HG03571 (cell line): ENCODE measurements around the gene PIAS4.
A peak's percentile ranks its signal among the peaks of the same experiment; 100 is the strongest.

ENCODE experiments used
- ATAC-seq: cut with Tn5 transposase; IDR thresholded peaks from one replicate; pipeline ENCODE4 v1.9.1; 2021; ENCODE audit not compliant: unreplicated experiment

The PIAS4 gene

DNA sequence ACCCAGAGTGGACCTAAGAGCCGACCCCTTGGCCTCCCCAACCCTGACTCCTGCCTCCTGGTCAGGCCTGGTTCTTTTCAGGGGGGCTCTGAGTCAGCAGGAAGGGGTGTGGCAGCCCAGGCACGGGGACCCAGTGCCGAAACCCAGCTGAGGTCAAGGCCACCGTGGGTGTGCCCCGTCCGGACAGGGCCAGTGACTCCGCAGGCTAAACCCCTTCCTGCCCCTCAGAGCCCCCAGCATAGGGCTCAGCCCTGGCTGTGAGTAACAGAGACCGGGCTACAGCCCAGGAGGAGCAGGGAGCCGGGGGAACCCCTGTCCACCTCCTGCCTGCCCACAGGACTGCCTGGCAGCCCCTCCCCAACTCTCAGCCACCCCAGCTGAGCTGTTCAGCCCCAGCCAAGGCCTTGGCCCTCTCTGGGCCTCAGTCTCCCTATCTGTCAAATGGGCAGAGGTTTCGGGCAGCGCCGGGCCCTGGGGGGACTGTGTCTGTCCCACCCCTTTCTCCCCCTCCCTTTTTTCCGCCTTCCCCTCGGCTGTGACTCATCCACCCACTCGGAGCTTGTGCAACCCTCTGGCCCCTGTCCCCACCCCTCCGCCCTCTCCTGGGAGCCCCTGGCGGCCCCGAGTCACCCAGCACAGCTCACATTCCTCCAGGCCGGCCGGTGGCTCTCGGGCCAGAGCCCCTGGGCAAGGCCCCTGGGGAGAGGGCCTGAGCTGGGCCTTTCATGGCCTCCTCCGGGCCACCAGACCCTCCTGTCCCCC is 50.6 kb downstream of the PIAS4 start:
- no peak for ATAC-seq

DNA sequence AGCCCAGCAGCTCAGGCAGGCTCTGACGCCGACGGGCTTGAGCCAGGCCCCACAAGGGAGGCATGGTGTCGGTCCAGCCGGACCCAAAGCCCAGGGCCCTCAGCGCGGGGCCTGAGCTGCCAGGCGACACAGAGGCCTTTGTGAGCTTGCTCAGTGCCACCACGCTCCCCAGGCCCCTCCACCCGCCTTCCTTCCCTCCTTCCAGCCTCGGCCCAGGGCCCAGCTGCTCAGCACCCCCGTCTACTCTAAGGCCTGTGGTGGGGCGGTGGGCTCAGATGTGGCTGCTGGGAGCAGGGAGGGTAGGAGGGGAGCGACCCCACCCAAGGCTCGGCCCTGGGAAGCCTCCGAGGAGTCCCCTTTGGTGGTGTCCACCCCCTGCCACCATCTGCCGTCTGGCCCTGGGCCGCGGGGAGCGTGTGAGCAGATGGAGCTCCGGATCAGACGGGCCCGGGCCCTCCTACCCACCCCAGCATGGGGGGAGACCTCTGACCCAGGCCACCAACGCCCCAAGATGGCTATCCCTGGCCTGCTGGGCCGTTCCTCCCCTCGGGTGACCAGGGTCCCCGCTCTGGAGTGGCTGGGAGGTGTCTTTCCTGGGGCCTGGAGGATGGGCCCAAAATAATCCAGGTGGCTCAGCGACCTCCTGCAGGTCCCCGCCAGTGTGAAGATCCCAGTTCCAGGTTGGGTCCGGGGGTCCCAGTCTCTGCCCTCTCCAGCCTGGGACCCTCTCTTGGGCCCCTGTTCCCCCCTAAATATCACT is 51.3 kb downstream of the PIAS4 start:
- no peak for ATAC-seq

DNA sequence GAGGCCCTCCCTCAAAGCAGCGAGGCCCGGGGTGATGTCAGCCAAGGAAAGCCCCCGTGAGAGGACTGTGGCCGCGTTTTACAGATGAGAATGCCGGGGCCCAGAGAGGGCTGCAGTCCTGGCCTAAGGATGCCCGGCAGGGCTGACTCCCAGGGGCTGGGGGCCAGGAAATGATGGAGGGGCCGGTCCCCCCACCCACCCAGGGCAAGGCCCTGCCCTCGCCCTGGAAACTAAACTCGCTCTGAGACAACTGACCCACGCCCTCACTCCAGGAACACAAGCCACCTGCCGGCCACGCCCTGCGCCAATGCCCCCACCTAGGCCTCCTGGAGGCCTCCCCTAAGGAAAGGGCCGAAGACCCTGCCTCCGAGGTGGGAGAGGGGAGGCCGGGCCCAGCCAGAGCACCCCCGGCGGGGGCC is 51.9 kb downstream of the PIAS4 start:
- no peak for ATAC-seq

DNA sequence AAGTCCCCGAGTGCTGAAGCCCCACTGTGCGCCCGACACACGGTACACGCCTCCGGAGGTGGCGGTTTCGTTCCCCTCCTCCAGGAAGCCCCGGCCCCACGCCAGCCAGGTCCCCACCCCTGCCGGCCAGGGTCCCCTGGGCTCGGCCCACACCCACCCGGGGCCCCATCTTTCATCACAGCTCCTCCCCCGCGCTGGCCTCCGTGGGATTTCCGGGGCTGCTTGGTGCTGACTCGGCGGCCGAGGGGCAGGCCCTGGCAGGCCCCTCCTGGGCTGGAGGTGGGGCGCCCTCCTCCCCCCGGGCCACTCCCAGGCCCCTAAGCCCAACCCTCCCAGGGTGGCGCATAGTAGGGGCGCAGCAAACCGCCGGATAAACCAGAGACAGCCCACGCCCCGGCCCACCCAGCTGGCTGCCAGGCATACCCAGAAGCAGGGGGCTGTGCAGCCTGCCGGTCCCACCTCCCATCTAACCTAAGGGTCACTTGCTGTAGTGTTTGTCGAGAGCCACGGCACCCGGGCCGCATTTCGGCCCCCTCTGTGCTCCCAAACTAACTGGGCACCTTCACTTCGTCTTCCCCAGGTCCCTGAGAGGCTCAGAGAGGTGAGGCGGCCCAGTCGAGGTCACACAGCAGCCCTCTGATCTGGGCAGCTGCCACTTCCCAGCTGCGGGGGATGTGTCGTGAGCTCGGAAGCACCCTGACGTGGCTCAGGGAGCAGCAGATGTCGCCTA is 52.5 kb downstream of the PIAS4 start:
- ATAC-seq, result no peak

DNA sequence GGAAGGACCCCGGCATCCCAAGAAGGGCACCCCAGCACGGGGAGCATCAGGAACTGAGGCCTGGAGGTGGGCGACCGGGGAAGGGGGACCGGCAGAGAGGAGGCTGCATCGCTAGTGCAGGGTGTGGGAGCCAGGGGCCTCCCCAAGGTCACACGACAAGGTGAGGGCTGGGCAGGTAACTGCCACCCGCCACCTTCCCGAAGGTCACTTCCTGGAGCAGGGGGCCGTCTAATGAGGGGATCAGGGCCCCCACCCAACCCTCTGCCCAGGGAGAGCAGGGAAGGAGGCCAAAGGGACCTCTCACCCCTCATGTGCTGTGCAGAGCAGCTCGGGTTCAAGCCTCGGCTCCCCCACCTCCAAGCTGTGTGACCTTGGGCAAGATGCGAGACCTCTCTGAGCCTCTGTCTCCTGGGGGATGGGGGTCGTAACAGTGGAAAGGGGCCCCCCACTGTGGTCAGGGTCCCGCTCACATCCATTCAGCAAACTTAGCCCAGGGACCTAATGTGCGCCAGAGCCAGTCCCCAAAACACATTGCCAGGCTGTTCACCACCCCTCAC is 53.2 kb downstream of the PIAS4 start:
- ATAC-seq, result no peak

DNA sequence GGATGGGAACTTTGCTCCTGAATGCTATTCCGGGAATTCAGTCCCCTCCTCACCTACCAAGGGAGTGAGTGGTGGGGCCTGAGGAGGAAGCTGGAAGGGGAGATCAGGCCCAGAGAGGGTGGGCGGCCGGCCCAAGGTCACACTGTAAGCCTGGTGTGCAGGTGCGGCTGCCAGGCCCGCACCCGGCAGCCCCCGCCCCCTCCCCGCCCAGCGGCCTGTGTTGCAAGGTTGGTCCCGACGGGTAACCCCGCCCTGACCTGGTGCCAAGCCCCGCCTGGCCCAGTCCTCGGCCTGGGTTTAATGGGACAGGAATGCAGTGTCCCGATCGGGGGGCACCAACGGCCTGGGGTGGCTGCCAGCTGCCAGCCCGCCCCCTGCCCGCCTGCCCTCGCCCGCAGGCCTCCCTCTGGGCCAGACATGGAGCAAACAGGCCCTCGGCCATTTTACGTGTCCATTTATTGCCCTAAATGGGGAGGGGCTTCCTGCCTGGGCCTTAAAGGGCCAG is 53.7 kb downstream of the PIAS4 start:
- no peak for ATAC-seq

DNA sequence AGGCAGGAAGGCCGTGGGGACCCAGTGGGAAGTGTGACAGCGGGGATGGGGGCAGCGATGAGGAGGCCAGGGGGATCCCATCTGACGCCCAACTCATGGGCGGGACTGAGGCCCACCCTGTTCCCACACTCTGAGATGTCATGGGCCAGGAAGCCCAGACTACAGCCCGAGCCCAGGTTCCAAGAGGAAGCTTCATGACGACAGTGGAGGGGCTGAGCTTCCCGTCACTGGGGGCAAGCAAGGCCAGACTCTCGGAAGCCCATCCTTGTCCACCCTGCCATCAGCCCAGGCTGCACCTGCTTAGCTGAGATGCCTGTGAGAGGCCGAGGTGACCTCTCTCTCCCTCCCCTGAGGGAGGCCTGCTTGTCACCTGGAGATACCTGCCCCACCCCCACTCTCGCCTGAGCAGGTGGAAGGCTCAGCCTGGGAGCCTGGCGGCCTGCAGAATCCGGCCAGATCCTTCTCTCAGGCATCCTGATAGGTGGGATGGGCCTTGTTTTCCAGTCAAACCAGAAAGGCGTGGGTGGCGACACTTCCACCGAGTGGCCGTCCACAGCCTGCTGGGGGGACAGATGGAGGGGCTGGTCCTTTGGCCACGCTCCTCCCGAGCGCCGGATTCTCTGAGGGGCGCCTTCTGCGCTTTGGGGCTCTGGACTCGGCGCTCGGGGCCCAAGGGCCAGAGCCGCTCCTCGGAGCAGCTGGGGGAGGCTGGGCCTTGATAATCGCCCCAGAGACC is 54.3 kb downstream of the PIAS4 start:
- no peak for ATAC-seq

DNA sequence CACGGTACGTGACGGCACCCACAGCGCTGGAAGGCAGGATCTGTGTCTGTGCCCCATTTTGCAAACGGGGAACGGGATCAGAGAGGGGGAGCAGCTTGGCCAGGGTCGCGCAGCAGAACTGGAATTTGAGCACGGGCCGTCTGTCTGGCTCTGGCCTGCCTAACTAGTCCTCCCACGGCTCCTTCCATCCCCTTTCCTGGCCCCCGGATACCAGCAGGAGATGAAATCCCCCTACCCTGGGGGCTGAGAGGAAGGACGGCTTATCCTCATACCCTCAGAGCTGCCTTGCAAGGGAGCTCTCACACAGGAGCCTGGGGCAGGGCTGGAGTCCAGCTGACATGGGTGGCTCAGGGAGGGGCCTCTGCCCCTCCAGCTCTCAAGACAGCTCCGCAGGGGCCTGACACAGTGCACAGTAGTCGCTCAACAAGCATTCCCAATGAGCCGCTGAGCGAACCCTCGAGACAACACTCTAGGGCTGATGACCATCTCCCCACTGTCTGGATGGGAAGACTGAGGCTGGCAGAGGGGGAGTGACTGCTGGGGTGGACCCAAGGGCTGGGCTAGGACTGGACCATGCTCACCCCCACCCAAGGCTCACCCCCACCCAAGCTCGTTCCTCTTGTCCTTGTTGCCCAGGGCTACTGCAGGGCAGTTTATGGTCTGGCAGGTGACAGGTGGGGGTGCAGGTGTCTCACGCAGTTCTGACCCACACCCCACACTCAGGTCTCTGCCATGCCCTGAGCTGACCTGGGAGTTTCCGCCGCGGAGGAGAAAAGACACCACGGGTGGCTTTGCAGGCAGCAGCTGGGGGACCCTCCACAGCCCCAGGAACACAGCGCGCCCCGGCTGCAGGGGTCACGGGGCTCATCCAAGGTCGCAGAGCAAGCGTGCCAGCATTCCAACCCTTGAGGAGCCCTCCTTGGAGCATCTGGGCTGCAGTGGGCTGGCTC is 55.2 kb downstream of the PIAS4 start:
- ATAC-seq, result no peak

DNA sequence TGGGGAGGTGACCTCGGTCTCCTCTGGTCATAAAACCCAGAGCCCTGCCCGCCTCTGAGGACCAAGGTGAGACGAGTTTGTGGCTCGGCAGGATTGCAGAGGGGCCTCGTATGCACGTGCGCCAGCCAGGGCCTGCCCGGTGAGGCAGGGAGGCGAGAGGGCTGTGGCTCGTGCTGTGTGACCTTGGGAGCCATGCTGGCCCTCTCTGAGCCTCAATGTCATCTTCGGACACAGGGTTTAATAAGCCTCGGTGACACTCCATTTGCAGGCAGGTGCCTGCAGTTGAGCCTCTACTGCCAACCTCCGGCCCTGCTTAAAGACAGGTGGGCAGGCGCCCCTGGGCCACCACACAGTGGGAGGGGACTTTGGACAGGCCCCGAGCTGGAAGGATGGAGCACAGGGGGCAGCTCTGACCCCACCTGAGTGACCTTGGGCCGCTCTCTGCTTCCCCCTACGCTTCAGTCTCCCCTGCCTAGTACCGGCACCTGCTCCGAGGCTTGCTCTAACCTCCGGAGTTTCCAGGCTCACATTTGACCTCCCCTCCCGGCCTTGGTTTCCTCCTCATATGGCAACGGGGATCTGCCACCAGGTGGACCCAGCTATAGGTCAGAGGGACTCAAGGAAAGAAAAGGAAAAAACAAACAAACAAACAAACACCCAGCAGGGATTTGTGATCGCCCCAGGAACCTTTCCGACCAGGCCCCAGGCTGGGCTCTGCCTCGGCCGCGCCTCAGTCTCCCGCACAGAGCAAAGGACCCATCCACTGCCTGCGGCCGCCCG is 56.0 kb downstream of the PIAS4 start:
- ATAC-seq, result no peak

DNA sequence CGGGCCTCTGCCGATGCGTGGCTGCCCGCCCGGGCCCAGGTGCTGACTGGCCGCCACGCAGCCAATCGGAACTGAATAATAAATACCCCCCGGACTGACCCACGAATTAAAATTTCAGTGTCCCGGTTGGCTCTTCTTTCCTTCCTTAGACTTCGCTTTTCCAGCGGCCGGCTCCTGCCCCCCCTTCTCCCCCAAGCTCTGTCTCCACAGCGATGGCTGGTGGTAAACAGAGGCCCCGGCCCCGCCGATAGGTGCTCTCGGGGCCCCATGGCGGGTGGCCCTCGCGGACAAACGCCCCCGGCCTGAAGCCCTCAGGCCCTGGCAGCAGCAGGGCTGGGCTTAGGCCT is 56.6 kb downstream of the PIAS4 start:
- ATAC-seq, result no peak

DNA sequence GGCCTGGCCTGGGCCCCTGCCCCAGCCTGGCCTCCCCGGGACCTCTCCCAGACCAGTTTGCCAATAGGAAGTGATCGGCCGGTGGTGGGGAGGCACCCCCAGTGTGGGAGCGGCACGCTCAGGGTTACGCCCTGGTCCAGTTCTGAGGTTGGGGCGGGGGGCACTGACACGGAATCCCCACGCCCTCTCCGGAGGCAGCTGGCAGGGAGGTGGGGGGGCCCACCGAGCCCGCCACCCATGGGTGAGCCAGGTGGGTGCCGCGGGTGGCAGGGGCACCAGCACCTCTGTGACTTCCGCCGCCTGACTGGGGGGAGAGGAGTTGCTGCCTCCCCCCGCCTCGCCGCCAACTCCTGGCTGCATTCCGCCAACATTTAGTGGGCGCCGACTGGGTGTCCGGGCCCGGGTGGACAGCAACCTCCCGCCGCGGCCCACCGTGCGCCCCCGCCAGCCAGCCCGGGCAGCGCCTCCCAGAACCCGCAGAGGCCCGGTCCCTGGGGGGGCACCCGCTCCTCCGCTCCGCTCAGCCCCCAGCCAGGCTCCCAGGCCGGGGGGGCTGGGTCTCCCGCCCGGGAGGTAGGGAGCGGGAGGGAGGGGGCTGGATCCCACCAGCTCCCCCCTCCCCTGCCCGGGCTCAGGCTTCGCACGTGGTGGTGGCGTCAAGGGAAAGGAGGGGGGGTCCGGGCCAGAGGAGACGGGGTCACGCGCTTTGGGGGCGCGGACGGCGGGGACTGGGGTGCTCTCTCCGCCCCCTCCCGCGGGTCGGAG is 57.1 kb downstream of the PIAS4 start:
- no peak for ATAC-seq

DNA sequence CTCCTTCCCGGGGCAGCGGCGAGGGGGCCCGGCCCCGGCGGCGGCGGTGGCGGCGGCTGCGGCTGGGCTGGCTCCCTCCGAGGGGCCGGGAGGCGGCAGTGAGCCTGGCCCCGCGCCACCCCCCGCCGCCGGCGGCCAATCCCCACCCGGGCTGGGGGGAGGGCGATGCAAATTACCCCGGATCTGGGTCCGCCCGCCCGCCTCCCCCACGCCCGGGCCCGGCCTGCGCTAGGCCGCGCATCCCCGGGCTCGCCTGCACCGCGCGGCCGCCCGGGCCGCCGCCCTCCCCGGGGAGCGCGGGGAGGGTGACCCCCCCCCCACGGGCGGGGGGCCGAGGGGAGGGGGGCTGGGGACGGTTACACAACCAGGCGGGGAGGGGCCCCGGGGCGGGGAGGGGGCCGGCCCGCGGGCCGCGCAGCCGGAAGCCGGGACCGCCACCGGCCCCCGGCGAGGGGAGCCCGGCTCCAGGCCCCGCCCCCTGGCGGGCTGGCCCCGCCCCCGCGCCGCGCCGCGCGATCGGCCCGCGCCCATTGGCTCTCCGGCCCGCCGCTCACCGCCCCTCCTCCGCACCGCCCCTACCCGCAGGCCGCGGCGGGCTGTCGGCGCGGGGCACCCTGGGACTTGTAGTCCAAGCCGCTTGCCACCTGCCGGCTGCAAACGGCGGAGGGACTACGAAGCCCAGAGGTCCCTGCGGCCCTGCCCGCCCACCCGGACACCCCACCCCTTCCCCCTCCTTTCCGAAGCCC is 58.1 kb downstream of the PIAS4 start:
- ATAC-seq, result peak; percentile 67

DNA sequence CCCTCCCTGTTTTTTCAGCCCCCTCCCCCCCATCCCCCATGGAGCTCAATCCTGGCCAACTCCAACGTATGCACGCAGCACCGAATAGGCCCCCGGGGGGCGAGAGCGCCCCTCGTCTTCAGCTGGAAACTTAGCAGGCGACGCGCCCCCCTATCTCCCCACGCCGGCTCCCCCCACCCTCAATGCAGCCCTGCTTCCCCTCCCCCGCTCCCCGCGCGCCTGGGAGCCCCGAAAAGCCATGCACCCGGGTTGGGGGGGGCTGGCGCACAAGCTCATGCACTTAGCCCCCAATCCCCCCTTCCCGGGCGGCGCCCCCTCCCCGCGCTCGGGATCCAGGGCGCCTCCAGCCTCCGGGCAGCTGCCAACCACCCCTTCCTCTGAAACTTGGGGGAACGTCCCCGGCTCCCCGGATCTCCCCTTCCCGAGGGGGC is 58.7 kb downstream of the PIAS4 start:
- ATAC-seq, result no peak

DNA sequence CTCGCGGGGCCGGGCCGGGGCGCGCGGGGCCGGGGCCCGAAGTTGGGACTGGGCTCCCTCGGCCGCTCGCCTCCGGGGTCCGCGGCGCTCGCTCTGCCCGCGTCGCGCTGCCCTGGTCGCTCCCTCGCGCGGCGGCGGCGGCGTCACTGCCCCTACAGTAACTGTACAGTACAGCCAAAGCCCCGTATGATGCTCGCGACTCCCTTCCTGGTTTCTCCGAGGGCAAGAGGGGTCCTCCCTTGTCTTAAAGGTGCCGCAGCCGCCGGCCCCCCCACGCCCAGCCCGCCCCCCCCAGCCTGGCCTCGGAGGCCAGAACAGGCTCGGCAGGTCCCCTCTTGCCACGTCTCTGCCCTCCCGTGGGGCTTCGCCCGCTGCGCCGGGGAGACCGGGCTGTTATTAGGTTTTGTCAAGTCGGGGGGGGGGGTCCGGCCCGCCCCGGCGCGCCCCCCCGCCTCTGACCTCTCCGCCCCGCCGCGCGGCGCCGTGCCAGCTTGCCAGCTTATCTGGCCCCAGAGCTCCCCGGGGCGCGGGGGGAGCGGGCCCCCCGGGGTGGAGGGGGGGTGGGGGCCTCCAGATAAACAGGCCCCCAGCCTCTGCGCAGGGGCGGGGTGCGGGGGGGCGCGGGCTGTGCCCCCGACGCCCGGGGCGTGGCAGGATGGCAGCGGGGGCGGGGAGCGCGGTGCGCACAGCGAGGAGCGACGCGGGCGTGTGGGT is 59.3 kb downstream of the PIAS4 start, which contains the start of gene ZBTB7A:
Gene ZBTB7A (minus strand): TSS at position 218 of the 714 bp plus-strand sequence. CDS start 11,667 bp downstream, outside the sequence.
- no peak for ATAC-seq

DNA sequence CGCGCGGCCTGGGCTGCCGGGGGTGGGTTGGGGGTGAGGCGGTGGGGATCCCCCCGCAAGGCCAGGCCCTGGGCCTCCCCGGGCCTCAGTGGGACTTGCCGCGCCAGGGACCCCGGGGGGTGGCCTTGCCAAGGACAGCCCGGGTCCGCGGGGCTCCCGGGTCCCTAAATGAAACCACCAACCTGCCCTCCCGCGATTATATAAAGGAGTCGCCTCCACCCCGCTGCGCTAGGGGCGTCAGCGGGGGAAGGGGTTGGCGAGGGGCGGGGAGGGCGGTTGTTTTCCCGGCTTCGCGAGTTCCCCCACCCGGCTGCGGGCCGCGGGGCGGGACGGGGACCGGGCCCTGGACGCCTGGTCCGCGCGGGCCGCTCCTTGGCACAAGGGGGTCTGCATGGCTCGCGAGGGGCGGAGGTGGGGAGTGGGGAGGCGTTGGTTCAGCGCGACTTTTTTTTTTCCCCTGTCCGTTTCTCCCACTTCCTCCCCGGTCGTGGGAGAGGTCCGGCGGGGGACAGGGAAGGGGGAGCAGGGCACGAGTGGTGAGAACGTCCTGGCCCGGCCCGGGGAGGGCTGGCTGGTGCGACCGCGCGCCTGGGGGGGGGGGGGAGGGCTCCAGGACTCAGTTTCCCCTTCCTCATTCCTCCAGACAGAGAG is 60.0 kb downstream of the PIAS4 start:
- no peak for ATAC-seq
